ENCODE results near the gene GNAI3.
A peak's percentile ranks its signal among the peaks of the same experiment; 100 is the strongest.

GNAI3 gene

GRCh38 chr1:109527098-109527811, 21.2 kb upstream of the GNAI3 start:
- DNase-seq (ENCODE audit: low spot score) = no peak
- no peak for FAIRE-seq

- FAIRE-seq (no peak), DNase-seq (ENCODE audit: low spot score) (no peak)
Measured at GRCh38 chr1:109527846-109528695, 20.3 kb upstream of the GNAI3 start.

GRCh38 chr1:109528712-109529111, 19.7 kb upstream of the GNAI3 start:
- no peak for DNase-seq (ENCODE audit: low spot score)
- FAIRE-seq = no peak

GRCh38 chr1:109529881-109530456, 18.4 kb upstream of the GNAI3 start:
- FAIRE-seq (no peak), DNase-seq (ENCODE audit: low spot score) (no peak)

GRCh38 chr1:109530457-109531087, 17.8 kb upstream of the GNAI3 start:
- DNase-seq (ENCODE audit: low spot score) = no peak
- no peak for FAIRE-seq

GRCh38 chr1:109531380-109531779, 17.0 kb upstream of the GNAI3 start:
- no peak for FAIRE-seq
- DNase-seq (ENCODE audit: low spot score) = no peak

- no peak for DNase-seq (ENCODE audit: low spot score)
- no peak for FAIRE-seq
Measured at GRCh38 chr1:109531826-109532364, 16.5 kb upstream of the GNAI3 start.

GRCh38 chr1:109532365-109533136, 15.9 kb upstream of the GNAI3 start:
- DNase-seq (ENCODE audit: low spot score) (peak; percentile 92), FAIRE-seq (peak; percentile 35)

GRCh38 chr1:109534307-109534858, 14.0 kb upstream of the GNAI3 start:
- no peak for DNase-seq (ENCODE audit: low spot score)
- no peak for FAIRE-seq

GRCh38 chr1:109535481-109535880, 12.9 kb upstream of the GNAI3 start:
- FAIRE-seq = no peak
- no peak for DNase-seq (ENCODE audit: low spot score)

- no peak for DNase-seq (ENCODE audit: low spot score)
- FAIRE-seq = no peak
Measured at GRCh38 chr1:109535971-109536491, 12.4 kb upstream of the GNAI3 start.

GRCh38 chr1:109537450-109538178, 10.8 kb upstream of the GNAI3 start:
- no peak for FAIRE-seq

GRCh38 chr1:109538827-109539555, 9.4 kb upstream of the GNAI3 start:
- FAIRE-seq (no peak), DNase-seq (ENCODE audit: low spot score) (peak; percentile 1)

More at GRCh38 chr1:109537450-109538178, 10.8 kb upstream of the GNAI3 start:
- DNase-seq (ENCODE audit: low spot score) = no peak

GRCh38 chr1:109539676-109540075, 8.7 kb upstream of the GNAI3 start, which contains the start of gene GPR61:
Gene GPR61, plus strand, starts transcription at chr1:109539872. Its CDS starts 3,151 bp downstream, at chr1:109543023.
- peak; percentile 2 for DNase-seq (ENCODE audit: low spot score)
- no peak for FAIRE-seq

- FAIRE-seq (no peak), DNase-seq (ENCODE audit: low spot score) (no peak)
Measured at GRCh38 chr1:109541102-109541501, 7.3 kb upstream of the GNAI3 start.

- DNase-seq (ENCODE audit: low spot score) (peak; percentile 4), FAIRE-seq (no peak)
Measured at GRCh38 chr1:109542657-109543056, 5.8 kb upstream of the GNAI3 start.

- no peak for DNase-seq (ENCODE audit: low spot score)
- FAIRE-seq = no peak
Measured at GRCh38 chr1:109543283-109543987, 5.0 kb upstream of the GNAI3 start.
